ENCODE results near the gene STOML2. TPM values are rescaled to one million over a fixed set of nuclear protein-coding genes. Genes with fewer than 3 reads are reported as not detected.

STOML2 gene
- total and polyA plus RNA-seq, 9 of the 15 experiments (the other 6 are each of a cell fraction or from before 2014, with no cell fraction given), result 110 to 220 (median 174) TPM

- FAIRE-seq, result no peak
- ChIA-PET CTCF (ENCODE audit: low intra/inter-chr PET ratio) (no interaction called here), POLR2A (no interaction called here)
- H3K4me2 ChIP-seq (ENCODE audit: insufficient read depth, low read length), result no peak overlapping the region
- no peak overlapping the region for H3K27ac ChIP-seq (ENCODE audit: extremely low read depth, low read depth, low read length)
- WGBS (ENCODE audit: insufficient coverage, low coverage, missing lambda C conversion rate), result 92% methylated on average over 7 of the region's 13 CpGs
- H3K9ac ChIP-seq (ENCODE audit: insufficient read depth in 1 of 2, low read depth in 2 of 2, low read length in 2 of 2), result no peak overlapping the region
- no peaks in the 10 kb centered on the region for H3K9me3 ChIP-seq (replicated peaks; ENCODE audit: control insufficient read depth, insufficient read depth, low read depth, low read length)
- peaks cover 38% of the 10 kb centered on the region for H3K79me2 ChIP-seq (ENCODE audit: control insufficient read depth, insufficient read depth, low read length)
- H3K9me1 ChIP-seq (ENCODE audit: control insufficient read depth, insufficient read depth, low read length), result no peaks in the 10 kb centered on the region
- no peak for TF ChIP-seq ZNF407 (IDR thresholded peaks at IDR 0.05; ENCODE audit: low read depth)
- in situ Hi-C loops (cut with MboI) (no loop called here), intact Hi-C loops (cut with micrococcal nuclease) (no loop called here)
- H3K4me1 ChIP-seq (replicated peaks in 1 of 2; ENCODE audit: control insufficient read depth in 2 of 2, insufficient read depth in 2 of 2, low read length in 2 of 2), result peaks cover 38 to 41% of the 10 kb centered on the region in 2 experiments
- H3K27me3 ChIP-seq (ENCODE audit: control insufficient read depth in 2 of 2, insufficient read depth in 2 of 2, low read length in 2 of 2), result no peaks in the 10 kb centered on the region
- no peak overlapping the region for H3K4me3 ChIP-seq
- no TSS peak for BruUV-seq (replicated peaks)
- H2AFZ ChIP-seq (ENCODE audit: low read depth, low read length), result no peak overlapping the region
- H3K36me3 ChIP-seq (ENCODE audit: control insufficient read depth, insufficient read depth, low read length), result peaks cover 42% of the 10 kb centered on the region; the same call in 2 of the 3 replicates
- DNase-seq (ENCODE audit: extremely low read depth in 1 of 4, low spot score in 3 of 4), result no peak
- H4K20me1 ChIP-seq (replicated peaks; ENCODE audit: control insufficient read depth, insufficient read depth, low read length), result no peaks in the 10 kb centered on the region
- no peak for ATAC-seq
Measured at GRCh38 chr9:35105571-35106342, 2.8 kb upstream of the STOML2 start.
